NCI-H1694 treated with DMSO at 0.1 percent for 48 hours (cell line): Measurements from ENCODE around the gene ITGA5.
A peak's percentile ranks its signal among the peaks of the same experiment; 100 is the strongest.

Source experiments
- DNase-seq: peaks from one replicate; lab custom pipeline; 2025; lab: John Stamatoyannopoulos, UW

ITGA5 gene

GRCh38 chr12:54352891-54353874, 65.9 kb downstream of the ITGA5 start:
- peak; percentile 21 for DNase-seq

DNA sequence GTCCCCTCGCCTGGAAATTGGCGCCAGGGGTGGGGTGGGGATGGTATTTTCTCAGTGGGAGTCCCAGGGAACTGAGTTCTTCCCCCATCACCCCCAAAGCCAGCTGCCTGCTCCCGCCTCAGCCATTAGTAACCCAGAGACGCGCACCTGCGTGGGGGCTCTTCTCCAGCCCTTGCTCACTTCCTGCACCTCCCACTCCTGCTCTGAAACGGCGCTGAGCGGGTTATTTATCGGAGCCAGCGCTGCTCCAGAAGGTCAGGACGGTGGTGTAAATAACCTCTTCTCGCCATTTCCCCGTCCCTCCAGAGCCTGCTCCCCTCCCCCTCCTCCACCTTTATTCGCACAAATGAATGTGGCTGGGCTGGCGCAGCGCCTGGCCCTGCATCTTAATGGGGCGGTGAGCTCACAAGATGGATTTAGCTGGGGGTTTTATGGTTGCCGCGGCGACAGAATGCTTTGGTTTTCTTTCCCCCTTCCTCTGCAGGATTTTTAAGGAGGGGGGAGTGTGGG, 67.0 kb downstream of the ITGA5 start:
- peak; percentile 42 for DNase-seq

DNA sequence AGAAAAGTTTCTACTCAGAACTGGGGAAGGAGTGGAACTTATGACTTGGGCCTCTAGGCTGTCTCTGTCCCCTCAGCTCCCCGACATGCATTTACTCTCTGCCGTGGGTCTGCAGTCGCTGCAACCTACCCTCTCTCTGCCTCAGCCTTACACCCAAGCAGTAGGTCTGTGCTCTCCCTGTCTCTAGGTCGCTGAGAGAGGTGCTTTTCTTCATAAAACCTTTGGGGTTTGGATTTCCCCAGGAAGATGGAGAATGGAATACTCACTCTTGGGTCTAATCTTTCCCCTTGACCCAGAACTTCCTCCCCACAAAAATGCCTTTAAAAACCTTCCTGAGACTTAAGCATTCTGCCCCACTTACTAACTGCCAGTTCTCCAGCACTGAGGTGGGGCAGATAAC, 67.7 kb downstream of the ITGA5 start:
- no peak for DNase-seq

DNA sequence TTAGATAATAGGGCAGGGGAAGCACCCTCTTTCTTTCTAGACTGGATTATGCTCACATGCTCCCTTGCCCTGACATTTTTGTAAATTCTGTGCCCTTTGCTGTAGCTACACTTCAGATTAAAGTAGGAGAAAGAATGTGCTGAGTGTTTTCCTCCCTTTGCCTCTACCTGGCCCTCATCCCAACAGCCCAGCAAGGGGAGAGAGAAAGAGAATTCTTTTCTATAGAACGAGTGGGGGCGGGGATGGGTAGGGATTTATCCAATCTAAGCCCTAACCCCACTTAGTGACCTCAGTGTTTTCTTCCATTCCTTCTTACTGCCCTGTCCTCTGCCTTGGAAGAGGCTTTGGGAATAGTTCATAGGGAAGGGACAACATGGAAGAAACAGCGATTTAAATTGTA, 68.3 kb downstream of the ITGA5 start:
- no peak for DNase-seq

GRCh38 chr12:54349679-54350078, 69.4 kb downstream of the ITGA5 start:
- peak; percentile 37 for DNase-seq

GRCh38 chr12:54349036-54349435, 70.0 kb downstream of the ITGA5 start:
- DNase-seq = no peak
